Ovary (tissue), 9 donors: ENCODE measurements around the gene CYP26C1. TPM values are rescaled to one million over a fixed set of nuclear protein-coding genes. Genes with fewer than 3 reads are reported as not detected.

ENCODE experiments used
- DNase-seq, 5 donors: peaks; one replicate each; pipeline ENCODE4 v3.0.0-alpha.2; 2019 to 2020
- H3K27ac ChIP-seq, 2 donors: fragments of 200-600 bp; one replicate each; pipeline versions ENCODE4 v1.5.1 to v1.8.0; 2019 to 2022
- H3K27me3 ChIP-seq: fragments of 200-600 bp; one replicate; pipeline ENCODE4 v1.8.0; 2022
- H3K36me3 ChIP-seq: fragments of 200-600 bp; sonication (generic); one replicate; pipeline ENCODE4 v1.5.1; 2019
- H3K4me1 ChIP-seq: one replicate; pipeline ENCODE4 v1.8.1; 2013; ENCODE audit warnings: mild to moderate bottlenecking, moderate library complexity; ENCODE audit not compliant: insufficient read depth
- H3K4me3 ChIP-seq: fragments of 200-600 bp; sonication (generic); one replicate; pipeline ENCODE4 v1.5.1; 2017
- H3K9me3 ChIP-seq, 2 donors: fragments of 200-600 bp in 1 of 2; sonication (generic) in 1 of 2; one replicate each; pipeline versions ENCODE4 v1.5.1 to v1.8.1; 2013 to 2019; ENCODE audit warnings: mild to moderate bottlenecking in 1 of 2, moderate library complexity in 1 of 2
- EP300 ChIP-seq: sonication (generic); formaldehyde crosslinking; IDR thresholded peaks from one replicate; pipeline ENCODE4 v1.6.1; 2017; ENCODE audit warnings: antibody characterized with exemption
- POLR2A ChIP-seq: fragments of 450-650 bp; IDR thresholded peaks from one replicate; pipeline ENCODE4 v1.6.1; 2017; ENCODE audit warnings: antibody characterized with exemption, mild to moderate bottlenecking, moderate library complexity
- whole genome bisulfite sequencing, 3 donors: extraction: QIAGEN DNeasy Blood & Tissue Kit in 1 of 3; methylation state at CpG; one replicate each; pipeline versions ENCODE4 v1.1.5 to v1.1.7; 2013 to 2017; 5-methylcytosine and 5-hydroxymethylcytosine counted together
- intact Hi-C, 4 donors: fragments of 100-400 bp; cut with DNase I; formaldehyde crosslinking; loops; one replicate each; pipeline versions ENCODE4 v1.11.0 to v1.15.1; 2022 to 2023
- polyA plus RNA-seq, 2 donors: library from polyadenylated mRNA; stranded (reverse); fragments of 200-250 nt in 1 of 2; fragments of 350-450 nt in 1 of 2; fragmentation: Illumina TruSeq in 1 of 2; extraction: RNeasy Lipid Tissue Mini Kit (QIAGEN cat#74804) in 1 of 2; gene quantifications; one replicate each; pipeline ENCODE4 v1.2.3, GENCODE V29; 2013 to 2014
- total RNA-seq, 7 donors: library from RNA; depleted of rRNA in 2 of 7; stranded (reverse); fragments of >200 nt in 2 of 7; fragmentation: NEBNext Ultra II Directional in 3 of 7; extraction: Animal tissue kit (Norgen Biotek cat#: 25700) in 3 of 7; gene quantifications; one replicate each; pipeline versions ENCODE4 v1.1.0 to v1.2.4, GENCODE V29; 2016 to 2023
- TF ChIP-seq, protein P1 (sequence below), 3 donors: fragments of 450-650 bp in 2 of 3; fragments of 200-600 bp in 1 of 3; IDR thresholded peaks; one replicate each; pipeline versions ENCODE4 v1.5.1 to v1.8.0; 2016 to 2022; ENCODE audit warnings: antibody characterized with exemption in 3 of 3, mild to moderate bottlenecking in 1 of 3
- donor health status: DM: no; HTN: no; CAD: no; lungs with moderate emphysema.
- donor health status: DM: no; HTN: no; CAD: no.
- donor health status: Bipolar disorder and iron deficiency.
- donor health status: DM: yes; HTN: yes; CAD: no.
- donor health status: DM: no; HTN: no; CAD: no.
- donor health status: DM: yes; HTN: yes; CAD: no.

Gene CYP26C1
- total and polyA plus RNA-seq, 9 donors = 0.05 to 0.20 (median 0.07) TPM; not detected in 4

DNA sequence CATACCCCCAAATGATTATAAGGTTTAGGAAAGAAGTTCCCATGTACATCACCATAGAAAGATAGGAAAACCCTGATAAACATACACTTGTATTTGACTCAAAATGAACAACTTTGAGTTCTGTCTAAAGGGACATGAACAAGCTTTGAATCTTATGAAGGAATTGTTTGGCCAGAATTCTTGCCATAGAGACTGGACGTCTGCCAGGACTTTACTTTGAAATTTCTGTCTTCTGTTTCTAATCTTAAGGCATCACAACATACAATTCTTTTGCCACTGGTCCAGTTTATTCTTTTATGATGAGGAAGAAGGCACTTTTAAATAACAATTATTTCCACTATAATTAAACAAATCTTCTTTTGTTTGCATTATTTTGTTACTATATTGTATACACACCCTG, 26.2 kb upstream of the CYP26C1 start:
- TF ChIP-seq EP300 (no peak), POLR2A (no peak)
- TF ChIP-seq, protein P1, sequence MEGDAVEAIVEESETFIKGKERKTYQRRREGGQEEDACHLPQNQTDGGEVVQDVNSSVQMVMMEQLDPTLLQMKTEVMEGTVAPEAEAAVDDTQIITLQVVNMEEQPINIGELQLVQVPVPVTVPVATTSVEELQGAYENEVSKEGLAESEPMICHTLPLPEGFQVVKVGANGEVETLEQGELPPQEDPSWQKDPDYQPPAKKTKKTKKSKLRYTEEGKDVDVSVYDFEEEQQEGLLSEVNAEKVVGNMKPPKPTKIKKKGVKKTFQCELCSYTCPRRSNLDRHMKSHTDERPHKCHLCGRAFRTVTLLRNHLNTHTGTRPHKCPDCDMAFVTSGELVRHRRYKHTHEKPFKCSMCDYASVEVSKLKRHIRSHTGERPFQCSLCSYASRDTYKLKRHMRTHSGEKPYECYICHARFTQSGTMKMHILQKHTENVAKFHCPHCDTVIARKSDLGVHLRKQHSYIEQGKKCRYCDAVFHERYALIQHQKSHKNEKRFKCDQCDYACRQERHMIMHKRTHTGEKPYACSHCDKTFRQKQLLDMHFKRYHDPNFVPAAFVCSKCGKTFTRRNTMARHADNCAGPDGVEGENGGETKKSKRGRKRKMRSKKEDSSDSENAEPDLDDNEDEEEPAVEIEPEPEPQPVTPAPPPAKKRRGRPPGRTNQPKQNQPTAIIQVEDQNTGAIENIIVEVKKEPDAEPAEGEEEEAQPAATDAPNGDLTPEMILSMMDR (IDR thresholded peaks at IDR 0.05) = no peak
- 29 to 36% (median 33%) methylated on average over 1 of the region's 1 CpG for WGBS, 3 donors
- no peak for DNase-seq
- H3K27me3 ChIP-seq = no peaks in the 10 kb centered on the region
- no peaks in the 10 kb centered on the region for H3K36me3 ChIP-seq
- H3K27ac ChIP-seq = no peak overlapping the region
- no peak overlapping the region for H3K4me3 ChIP-seq
- H3K9me3 ChIP-seq = no peaks in the 10 kb centered on the region
- intact Hi-C loops = no loop called here
- H3K4me1 ChIP-seq = peaks cover 2% of the 10 kb centered on the region

DNA sequence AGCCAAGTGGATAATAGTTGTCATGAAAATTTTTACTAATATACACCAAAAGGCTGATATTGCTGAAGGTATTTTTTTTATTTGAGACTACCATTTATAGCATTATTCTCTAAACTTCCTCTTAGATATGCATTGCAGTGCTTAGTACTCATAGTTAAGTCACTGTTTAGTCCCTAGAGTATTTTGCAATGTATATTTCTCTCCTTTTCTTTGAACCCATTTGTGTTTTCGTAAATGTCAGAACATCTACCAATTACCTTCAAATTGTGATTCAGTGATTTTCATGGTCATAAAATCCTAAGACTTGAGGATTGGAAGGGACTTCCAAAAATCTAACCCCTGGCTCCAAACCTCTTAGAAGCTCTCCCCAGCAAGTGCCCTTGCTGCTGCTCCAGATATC, 21.5 kb upstream of the CYP26C1 start:
- DNase-seq = no peak
- Histone ChIP-seq H3K27me3 (no peaks in the 10 kb centered on the region), H3K27ac (no peak overlapping the region), H3K36me3 (no peaks in the 10 kb centered on the region), H3K9me3 (no peaks in the 10 kb centered on the region), H3K4me3 (no peak overlapping the region), H3K4me1 (no peaks in the 10 kb centered on the region)
- WGBS, 3 donors = 97 to 100% (median 98%) methylated on average over 1 of the region's 1 CpG
- intact Hi-C loops = no loop called here
- TF ChIP-seq POLR2A = no peak
- TF ChIP-seq, protein P1 (IDR thresholded peaks at IDR 0.05) = no peak
- no peak for TF ChIP-seq EP300

DNA sequence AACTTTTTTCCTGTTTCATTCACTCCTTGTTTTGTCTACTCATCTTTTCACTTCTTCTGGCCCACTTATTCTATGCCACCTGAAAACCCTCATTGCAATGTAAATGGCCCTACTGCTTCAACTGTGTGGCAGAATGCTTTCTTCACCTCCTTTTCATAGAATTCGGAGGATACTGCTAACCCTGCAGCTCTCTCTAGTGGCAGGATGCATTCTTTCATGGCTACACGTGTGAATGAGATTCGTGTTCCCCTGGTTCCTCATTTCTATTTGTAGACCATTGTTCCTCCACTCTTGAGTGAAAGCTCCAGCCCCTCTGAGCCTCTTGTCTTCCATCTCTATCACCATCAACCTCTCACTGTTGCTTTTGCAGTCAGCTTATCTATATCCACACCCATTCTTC, 20.9 kb upstream of the CYP26C1 start:
- WGBS, 3 donors = 15 to 16% (median 16%) methylated on average over 3 of the region's 3 CpGs
- no peaks in the 10 kb centered on the region for H3K27me3 ChIP-seq
- intact Hi-C loops = no loop called here

DNA sequence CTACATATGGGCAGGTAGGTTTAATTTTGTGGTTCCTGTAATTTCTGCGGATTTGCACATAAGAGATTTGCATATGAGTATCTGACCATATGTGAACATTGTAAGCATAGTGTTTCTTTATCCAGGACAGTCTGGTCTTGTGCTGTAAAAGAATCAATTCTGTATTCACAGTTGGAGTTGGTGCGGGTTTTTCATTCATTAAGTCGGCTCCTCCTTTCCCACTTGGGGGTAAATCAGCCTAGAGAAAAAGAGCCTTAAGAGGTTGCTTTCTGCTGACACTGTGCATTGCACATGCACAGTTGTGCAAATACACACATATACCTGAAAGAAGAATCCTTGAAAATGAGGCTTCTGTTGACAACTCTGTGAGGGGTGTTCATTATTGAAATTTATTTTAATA, 6.1 kb upstream of the CYP26C1 start:
- 92 to 96% (median 95%) methylated on average over 3 of the region's 3 CpGs for WGBS, 3 donors
- H3K27me3 ChIP-seq = no peaks in the 10 kb centered on the region
- no peaks in the 10 kb centered on the region for H3K36me3 ChIP-seq
- no peaks in the 10 kb centered on the region for H3K4me1 ChIP-seq
- no peaks in the 10 kb centered on the region for H3K9me3 ChIP-seq
- no peak for TF ChIP-seq POLR2A
- TF ChIP-seq, protein P1 (IDR thresholded peaks at IDR 0.05) = no peak
- no peak for TF ChIP-seq EP300
- no peak overlapping the region for H3K27ac ChIP-seq
- H3K4me3 ChIP-seq = no peak overlapping the region
- DNase-seq = no peak
- intact Hi-C loops = no loop called here

More for the DNA sequence above, 20.9 kb upstream of the CYP26C1 start:
- Histone ChIP-seq H3K4me3 (no peak overlapping the region), H3K27ac (no peak overlapping the region), H3K9me3 (no peaks in the 10 kb centered on the region), H3K36me3 (no peaks in the 10 kb centered on the region), H3K4me1 (no peaks in the 10 kb centered on the region)
- no peak for DNase-seq
- TF ChIP-seq POLR2A = no peak
- TF ChIP-seq, protein P1 (IDR thresholded peaks at IDR 0.05) = no peak
- no peak for TF ChIP-seq EP300

DNA sequence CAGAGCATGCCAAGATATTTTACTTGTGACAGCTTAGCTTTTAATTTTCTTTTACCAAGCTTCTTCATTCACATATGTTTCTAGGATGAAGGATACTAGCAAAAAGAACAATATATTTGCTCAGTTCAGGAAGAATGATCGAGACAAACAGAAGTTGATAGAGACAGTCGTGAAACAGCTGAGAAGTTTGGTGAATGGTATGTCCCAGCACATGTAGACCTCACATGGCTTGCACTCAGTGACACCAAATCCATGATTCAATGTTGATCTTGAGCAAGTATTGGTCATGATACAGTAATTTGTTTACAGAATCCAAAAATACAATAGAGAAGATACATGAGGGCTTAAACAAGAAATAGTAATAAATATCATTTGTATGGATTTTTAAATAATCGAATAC, 2.5 kb upstream of the CYP26C1 start:
- Histone ChIP-seq H3K36me3 (no peaks in the 10 kb centered on the region), H3K9me3 (no peaks in the 10 kb centered on the region), H3K4me3 (no peak overlapping the region), H3K27me3 (no peaks in the 10 kb centered on the region), H3K27ac (no peak overlapping the region), H3K4me1 (peaks cover 11% of the 10 kb centered on the region)
- DNase-seq = no peak
- intact Hi-C loops = no loop called here
- 95 to 98% (median 97%) methylated on average over 3 of the region's 3 CpGs for WGBS, 3 donors
- no peak for TF ChIP-seq EP300
- TF ChIP-seq, protein P1 (IDR thresholded peaks at IDR 0.05) = no peak
- no peak for TF ChIP-seq POLR2A
